ENCODE measurements around the gene AGAP1.

Gene AGAP1

GRCh38 chr2:235958221-235958930 lies 464.5 kb downstream of the AGAP1 start:
- DNase-seq: no peak

DNA sequence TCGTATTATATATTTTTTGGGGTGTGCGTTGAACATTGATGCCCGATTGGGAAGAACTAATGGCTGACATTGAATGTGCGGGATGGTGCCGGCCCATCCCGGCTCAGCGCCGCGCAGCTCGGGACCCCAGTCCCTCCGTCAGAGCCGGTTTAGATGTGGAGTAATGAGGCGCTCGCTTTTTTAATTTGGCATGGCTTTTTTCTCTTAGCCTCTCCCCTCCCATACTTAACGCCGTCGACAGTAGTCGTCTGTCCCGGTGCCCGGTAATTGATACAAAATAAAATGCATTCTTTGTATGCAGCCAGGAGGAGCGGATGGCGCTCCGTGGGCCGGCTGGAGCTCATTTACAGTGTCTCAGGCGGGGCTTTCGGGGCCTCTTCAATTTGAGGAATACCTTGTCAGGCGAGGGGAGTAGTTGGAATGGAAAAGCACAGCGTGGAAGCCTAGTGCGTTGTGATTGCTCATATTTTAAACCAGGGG lies 465.1 kb downstream of the AGAP1 start:
- DNase-seq: no peak

- no peak for DNase-seq
Observed at GRCh38 chr2:235960011-235960715, 466.3 kb downstream of the AGAP1 start.

GRCh38 chr2:235960716-235961640 lies 467.1 kb downstream of the AGAP1 start:
- no peak for DNase-seq

GRCh38 chr2:235961711-235962110 lies 467.9 kb downstream of the AGAP1 start:
- DNase-seq: no peak

DNA sequence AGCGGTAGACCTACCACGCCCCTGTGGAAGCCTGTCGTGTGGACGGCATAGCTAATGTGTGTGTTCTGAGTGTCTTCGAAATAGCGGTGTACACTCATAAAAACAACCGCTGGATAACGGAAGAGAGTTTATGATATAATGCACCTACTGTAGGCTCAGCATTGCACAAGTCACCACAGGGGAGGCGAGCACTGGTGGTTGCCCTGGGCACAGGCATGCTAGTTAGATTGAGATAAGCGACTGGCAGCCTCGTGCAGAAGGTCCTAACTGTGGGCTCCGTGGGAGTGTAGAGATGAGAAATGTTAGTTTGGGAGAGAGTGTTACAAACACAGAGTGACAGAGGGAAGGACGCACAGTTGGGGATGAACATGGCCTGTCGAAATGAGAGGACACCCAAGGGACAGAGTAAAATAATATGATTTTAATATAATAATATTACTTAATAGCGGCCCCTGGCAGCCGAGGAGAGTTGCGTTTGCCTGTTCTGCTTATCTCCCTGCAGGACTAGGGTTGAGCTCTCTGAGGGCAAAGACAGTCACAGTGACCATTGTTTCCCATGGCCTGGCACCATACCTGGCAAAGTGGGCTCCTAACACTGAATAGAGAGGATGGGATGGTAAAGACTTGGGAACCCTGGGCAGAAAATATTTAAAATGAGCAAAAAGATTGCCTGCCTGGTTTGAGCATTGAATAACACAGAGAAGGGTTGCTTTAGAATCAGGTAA lies 470.2 kb downstream of the AGAP1 start:
- no peak for DNase-seq

DNA sequence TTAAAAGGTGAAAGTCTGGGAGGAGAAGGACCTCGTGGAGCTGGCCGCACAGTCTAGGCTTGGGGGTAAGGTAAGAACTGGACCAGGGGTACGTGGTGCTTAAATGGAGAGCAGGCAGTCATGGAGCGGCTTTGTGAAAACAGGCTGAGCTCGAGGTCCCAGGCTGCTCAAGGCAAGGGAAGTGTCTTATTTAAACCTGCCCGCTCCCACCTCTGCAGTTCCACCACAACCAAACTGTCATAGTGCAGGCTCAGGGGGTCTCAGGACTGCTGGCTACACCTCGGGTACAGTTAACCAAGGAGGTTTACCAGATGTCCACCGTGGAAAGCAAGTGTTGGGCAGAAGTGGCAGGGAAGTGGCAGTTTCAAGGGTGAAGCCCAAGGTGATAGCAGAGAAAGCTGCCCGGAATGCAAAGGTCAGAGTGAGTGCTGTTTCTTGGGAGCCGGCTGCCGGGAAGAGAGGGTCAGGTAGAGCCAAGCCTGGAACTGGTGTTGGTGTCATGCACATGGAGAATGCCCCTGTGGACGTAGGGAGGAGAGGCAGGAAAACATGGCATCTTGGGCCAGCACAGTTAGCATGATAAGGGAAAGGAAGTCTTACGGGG lies 471.0 kb downstream of the AGAP1 start:
- DNase-seq: no peak

GRCh38 chr2:235966396-235966795 lies 472.6 kb downstream of the AGAP1 start:
- DNase-seq: no peak

DNA sequence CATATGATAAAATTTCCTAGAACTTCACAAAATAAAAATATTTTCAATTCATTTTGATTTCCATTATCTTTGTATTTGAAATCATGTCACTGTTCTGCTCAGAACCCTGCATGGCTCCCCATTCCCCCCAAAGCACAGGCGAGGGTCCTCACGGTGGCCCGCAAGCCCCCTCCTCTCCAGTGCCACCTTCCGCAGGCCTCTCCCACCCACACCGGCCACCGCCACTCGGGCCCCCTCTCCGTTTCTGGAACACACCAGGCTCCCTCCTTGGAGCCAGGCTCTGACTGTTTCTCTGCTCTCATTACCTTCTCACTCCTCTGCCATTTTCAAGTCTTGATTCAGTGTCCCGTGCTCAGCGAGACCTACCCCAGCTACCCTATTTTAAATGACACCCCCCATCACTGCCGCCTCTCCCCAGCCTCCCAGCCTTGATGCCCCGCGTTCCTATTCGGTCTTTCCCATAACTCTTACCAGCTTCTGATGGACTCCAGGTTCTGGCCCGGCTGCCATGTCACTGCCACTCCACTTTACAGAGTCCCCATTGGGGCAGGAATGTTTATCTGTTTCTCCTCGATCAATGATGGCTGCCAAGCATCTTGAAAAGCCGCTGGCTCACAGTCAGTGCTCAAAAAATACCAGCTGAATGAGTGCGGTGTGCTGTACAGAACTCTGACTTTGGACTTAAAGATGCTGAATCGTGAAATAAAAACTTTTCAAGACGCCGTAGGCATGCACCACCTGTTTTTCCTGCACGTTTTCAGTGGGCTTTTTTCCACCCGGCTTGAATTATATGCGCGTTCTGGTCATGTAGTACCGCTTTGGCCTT lies 473.3 kb downstream of the AGAP1 start:
- DNase-seq: no peak

- DNase-seq: no peak
Observed at GRCh38 chr2:235968155-235968554, 474.3 kb downstream of the AGAP1 start.

DNA sequence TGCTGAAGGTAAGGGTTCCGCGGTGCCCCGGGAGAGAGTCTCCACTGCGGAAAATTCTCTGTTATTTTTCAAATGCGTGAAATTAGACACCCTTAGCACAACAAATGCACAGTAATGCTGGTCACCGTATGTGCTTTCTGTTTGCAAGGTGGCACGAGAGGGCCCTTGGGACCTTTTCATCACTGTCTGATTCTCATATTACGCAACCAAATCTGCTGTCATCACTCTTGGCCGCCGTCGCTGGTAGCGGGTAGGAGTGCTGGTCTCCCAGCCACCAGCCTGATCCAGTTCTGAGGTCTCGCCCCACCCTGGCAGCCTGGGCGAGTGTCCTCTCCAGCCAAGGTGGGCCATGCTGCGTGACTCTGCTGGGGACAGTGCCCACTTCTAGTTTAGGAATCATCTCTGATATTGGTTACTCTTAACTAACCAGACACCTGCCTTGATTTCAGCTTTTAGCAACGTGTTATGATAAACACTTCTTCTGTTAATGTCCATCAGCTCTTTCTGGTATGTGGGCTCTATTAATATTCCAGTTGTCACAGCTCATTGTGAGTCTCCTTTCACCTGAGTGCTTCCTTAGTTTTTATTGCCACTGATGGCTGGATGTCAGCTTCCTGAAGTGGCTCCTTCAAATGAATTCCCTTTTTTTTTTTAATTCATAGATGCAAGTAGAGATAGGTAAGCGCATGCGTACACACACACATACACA lies 474.9 kb downstream of the AGAP1 start:
- no peak for DNase-seq

GRCh38 chr2:235970204-235971040 lies 476.6 kb downstream of the AGAP1 start:
- DNase-seq: no peak

GRCh38 chr2:235976516-235976915 lies 482.7 kb downstream of the AGAP1 start:
- DNase-seq: no peak

- DNase-seq: no peak
Observed at GRCh38 chr2:235976956-235977355, 483.1 kb downstream of the AGAP1 start.

GRCh38 chr2:235977445-235977844 lies 483.6 kb downstream of the AGAP1 start:
- DNase-seq: no peak

DNA sequence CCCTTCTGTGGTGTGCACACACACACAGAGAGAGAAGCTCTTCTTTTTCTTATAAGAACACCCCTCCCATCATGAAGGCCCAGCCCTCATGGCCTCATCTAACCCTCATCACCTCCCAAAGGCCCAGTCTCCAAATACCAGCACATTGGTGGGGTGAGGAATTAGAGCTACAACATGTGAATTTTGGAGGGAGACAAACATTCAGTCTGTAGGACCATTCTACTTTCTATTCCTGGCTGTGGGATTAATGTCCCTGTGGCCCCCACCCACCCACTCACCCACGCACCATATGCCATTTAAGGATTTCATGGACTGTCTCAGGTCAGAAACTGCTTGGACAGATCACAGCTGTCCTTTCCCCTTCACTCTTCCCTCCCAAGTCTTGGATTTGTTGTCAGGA lies 484.2 kb downstream of the AGAP1 start:
- no peak for DNase-seq

DNA sequence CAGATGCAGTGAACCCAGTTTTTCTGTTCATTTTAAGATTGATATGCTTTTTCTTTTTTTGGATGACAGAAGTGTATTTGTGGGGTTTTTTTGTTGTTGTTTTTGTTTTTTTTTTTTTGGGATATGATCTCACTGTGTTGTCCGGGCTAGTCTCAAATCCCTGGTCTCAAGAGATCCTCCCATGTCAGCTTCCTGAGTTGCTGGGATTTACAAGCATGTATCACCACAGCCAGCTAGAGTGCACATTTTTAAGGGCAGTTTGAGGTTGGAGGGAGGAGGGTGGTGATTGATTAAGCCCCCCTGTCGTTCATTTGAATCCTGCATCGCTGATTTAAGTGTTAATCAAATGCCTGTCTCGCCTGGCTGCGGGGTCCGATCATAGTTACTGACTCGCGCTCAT lies 485.2 kb downstream of the AGAP1 start:
- DNase-seq: no peak

GRCh38 chr2:235979753-235980435 lies 486.1 kb downstream of the AGAP1 start:
- DNase-seq: no peak

- no peak for DNase-seq
Observed at GRCh38 chr2:235981631-235982030, 487.8 kb downstream of the AGAP1 start.
